NB4 (cell line): ENCODE data around the gene HS6ST2.

Experiments
- CTCF ChIP-seq: IDR thresholded peaks from one replicate; pipeline ENCODE4 v1.5.1; 2012; ENCODE audit warnings: low read depth, low read length
- POLR2A ChIP-seq: IDR thresholded peaks from 2 replicates; pipeline ENCODE4 v1.6.1; 2011; ENCODE audit warnings: mild to moderate bottlenecking; ENCODE audit not compliant: insufficient read length; ENCODE audit errors: extremely low read depth

- no peak for TF ChIP-seq CTCF
- TF ChIP-seq POLR2A: no peak
Measured at GRCh38 chrX:132990835-132991234, 32.4 kb upstream of the HS6ST2 start.
